Retina (tissue), 1 donor: ENCODE results near the gene CELSR2.
A peak's percentile ranks its signal among the peaks of the same experiment; 100 is the strongest.

ENCODE experiments used
- DNase-seq: peaks from one replicate; pipeline ENCODE4 v3.0.0-alpha.2; 2016

Gene CELSR2

DNA sequence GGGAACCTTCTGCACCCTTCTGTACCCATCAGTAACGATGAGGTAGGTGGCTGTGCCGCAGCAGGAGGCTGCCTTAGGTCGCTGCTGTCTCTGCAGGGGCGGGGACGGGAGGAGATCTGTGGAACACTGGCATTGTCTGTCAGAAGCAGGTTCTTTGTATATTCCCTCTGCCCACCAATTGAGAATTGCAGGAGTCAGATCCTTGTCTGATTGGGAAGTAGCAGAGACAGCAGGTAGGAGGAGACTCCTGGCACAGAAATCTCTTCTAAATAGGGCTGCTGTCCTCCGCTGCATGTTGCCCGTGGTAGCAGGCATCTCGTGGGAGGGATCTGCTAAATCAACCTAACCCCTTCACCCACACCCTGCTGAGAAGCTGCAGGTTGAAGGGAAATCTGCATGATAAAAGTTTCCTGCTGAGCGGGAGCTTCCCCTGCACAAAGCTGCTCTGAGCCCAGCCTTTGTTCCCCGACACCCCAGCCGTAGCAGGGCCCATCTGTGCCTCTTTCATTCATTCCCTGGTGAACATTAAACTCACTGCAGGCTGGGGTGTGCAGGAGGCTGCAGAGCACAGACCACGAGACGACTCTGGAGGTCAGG, 19.7 kb upstream of the CELSR2 start:
- DNase-seq, result peak; percentile 85

DNA sequence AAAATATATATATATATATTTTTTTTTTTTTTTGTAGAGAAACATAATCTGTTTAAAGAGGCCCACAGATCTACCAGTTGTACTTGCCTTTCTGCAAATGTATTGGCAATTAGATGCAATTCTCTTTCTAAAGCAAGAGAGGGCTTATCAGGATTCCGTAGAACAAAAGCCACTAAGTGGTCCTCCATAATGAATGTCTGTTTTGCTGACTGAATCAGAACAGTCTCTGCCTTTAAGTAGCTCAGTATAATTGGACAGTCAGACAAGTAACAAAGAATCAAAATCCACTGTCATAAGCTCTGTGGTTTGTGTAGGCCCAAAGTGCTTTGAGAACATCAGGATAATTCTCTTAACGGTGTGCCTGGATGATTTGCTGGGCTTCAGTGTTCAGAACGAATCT, 18.3 kb upstream of the CELSR2 start:
- DNase-seq, result no peak

DNA sequence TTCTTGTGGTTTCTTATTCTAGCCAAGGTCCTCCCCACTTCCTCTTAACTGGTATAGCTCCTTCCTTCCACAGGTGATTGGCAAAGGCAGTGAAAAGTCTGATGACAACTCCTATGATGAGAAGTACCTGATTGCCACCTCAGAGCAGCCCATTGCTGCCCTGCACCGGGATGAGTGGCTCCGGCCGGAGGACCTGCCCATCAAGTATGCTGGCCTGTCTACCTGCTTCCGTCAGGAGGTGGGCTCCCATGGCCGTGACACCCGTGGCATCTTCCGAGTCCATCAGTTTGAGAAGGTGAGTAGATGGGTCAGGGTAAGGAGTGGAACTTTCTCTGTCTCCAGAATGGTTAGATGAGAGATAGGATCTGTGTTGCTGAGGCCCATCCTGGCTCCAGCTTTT, 14.2 kb upstream of the CELSR2 start:
- no peak for DNase-seq

DNA sequence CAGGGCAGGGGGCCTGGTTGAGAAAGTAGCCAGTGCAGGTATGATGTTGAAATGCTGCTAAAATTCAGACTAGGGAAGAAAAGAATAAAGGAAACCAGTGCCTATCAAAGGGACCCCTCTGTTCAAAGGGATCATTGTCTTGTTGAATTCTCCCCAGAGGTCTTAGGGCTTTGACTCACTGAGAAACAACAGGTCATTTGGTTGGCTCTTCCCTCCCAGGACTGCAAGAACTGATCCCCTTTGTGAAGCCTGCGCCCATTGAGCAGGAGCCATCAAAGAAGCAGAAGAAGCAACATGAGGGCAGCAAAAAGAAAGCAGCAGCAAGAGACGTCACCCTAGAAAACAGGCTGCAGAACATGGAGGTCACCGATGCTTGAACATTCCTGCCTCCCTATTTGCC, 11.8 kb upstream of the CELSR2 start:
- DNase-seq, result no peak

DNA sequence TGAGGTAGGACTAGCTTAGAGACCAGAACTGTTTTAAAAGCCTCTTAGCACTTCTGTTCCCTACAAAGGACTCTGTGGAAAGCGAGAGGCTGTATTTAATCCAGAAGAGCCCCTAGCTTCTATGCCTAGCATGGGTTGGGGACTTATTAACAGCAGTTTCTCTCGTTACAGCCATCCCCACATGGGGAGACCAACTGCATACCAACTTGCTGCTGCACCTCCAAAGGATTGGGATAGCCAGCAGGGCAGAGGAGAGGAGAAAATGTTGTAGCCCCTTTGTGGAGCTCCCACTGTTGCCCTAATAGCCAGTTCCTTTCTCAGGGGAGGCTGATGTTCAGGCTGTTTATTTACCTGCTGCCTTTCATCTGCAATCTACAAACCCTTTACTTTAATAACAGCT, 11.0 kb upstream of the CELSR2 start:
- DNase-seq, result no peak

DNA sequence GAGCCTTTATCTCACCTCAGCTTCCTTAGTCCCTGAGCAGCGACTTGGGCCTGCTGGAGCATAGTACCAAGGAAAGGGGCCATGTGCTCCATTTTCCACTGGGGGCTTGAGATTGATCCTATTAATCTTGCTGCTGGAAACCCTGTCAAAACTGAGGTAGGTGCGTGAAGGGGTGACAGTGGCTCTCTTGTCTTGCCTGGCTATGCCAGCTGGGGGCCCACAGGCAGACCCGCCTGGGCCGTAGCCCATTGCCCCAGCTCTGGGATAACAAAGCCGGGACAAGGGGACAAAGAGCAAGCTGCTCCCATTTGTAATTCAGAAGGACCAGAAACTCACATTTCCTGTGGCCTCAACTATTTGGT, 10.3 kb upstream of the CELSR2 start:
- DNase-seq, result no peak

DNA sequence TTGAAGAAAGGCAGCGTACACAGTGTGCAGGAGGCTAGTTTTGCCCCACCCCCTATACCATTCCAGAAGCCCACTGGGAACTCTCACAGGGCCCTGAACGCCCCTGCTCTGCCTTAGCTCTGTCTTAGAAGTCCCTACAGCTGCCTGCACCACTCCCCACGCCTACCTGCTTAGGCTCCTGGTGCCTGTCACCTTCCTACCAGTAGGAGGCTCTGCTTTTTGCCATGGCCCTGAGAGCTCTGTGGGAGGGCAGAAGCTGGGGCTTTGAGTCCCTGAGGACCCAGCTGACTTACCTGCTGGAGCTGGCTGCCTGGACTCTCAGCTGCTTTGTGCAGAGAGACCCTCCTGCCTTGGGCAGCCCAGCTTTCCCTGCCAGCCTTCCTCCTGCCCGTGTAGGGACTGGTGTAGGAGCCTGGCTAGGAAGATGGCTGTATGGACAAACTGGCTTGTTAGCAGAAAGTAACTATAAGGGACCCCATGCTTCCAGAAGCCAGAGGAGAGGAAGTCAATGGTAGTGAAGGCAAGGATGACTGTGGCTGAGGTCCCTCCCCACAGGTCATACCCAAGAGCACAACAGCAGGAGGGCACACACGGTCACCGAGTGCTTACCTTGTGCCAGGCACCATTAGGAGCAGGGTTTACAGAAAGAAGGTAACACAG, 9.8 kb upstream of the CELSR2 start:
- DNase-seq, result no peak

DNA sequence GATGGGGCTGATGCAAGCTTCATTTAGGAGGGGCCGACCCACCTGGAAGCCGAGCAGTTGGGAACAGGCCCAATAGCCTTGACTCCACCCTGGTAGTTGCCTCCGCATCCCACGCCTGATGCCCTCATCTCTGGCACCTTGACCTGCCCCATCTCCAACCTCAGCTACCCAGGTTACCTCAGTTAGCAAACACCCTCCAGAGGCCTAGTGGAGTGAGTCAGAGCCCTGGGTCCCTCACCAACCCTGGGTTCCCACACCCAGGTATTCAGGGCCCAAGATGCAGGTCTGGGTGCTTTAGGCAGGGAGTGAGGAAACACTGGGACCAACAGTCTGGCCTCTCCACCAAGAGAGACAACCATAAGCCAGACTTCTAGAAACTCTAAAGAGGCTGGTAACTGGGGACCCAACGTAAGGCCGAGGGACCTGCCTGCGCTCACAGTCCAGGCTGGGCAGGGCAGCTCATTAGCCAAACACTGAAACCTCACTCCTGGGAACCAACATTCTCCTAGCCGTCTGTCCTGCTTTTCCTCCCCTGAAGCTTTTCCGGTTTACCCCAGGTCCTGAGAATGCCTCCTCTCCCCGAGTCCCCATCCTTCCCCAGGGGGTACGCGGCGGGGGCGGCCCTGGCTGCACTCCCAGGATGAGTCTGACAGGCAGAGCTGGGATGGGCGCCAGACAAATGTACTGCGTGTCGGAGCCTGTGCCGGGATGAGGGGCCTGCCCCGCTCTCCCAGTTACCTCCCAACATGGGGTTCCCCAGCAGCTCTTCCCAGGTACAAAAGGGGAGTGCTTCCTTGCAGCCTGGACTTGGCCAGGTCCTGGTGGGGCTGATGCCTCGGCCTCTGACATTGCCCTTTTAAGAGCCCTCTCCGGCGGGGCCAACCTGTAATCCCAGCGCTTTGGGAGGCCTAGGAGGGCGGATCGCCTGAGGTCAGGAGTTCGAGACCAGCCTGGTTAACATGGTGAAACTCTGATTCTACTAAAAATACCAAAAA, 8.9 kb upstream of the CELSR2 start:
- DNase-seq, result peak; percentile 48

DNA sequence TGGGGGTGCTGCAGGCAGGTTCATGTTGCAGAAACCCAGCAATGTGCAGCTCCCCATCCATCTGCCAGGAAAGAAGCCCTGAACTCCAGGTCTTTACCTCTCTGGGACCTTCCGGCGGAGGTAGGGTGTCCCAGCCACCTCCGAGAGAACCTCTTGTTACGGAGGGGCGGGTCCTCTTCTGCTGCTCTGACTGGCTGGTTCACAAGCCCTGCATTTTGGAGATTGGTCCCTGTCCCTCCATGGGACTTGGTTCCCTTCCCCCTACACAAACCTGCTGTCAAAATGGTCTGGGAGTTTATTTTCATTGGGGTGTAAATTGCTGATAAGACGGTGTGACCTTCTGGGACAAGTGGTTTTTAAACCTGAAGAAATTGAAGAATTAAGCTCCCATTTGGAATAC, 8.0 kb upstream of the CELSR2 start:
- no peak for DNase-seq

DNA sequence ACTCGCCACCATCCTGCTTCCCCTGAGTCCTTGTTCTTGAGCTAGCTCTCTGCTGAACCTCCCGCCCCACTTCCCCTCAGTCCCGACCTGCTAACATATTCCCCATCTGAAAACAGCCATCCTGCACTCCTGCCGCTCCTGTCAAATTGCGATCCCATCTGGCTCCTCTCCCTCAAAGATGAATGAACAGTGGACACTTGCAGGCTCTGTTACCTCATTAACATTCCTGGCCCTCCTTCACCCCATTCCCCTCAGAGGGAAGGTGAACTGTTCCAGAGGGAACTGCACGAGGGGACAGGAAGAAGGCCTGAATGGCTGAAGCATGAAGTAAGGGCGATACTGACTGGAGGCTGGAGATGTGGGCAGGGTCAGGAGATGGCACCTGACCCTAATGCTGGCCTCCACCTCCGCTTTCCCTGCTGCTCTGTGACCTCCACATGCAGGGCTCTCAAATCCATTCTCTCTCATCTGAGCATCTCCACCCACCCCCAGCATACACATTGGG, 7.4 kb upstream of the CELSR2 start:
- DNase-seq, result no peak

DNA sequence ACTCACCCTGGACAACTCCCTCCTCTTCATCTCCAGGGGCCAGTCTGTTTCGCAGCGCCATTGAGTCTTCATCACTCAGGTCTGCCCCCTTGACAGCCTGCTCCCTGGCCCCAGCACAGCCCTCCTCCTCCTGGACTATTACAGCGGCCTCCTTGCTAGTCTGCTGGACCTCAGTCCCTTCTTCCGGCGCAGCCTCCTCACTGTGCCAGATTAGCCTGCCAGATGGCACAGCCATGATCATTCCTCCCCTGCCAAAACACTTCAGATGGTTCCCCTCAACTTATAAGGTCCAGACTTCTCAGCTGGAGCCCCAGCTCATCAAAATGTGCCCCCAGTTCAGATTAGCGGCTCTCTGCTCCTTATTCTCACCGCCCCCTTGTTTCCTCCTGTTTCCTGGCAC, 7.0 kb upstream of the CELSR2 start:
- no peak for DNase-seq

DNA sequence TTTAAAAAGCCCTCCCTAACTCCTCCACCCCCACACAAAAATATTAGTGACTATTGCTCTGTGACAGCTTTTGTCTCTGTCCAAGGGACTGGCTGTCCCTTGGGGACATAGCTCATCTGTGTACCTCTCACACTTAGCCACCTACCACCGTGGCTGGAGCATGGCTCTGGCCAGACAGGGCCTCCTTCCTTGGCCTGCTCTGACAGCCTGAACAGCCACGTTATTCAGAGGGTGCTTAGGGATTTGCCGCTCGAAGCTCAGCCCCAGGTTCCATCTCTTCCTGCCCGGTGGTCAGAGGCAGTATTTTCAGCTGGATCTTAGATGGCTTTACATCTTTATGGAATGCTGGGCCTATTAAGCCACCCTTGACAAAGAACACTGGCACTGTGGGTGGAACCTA, 6.1 kb upstream of the CELSR2 start:
- no peak for DNase-seq

DNA sequence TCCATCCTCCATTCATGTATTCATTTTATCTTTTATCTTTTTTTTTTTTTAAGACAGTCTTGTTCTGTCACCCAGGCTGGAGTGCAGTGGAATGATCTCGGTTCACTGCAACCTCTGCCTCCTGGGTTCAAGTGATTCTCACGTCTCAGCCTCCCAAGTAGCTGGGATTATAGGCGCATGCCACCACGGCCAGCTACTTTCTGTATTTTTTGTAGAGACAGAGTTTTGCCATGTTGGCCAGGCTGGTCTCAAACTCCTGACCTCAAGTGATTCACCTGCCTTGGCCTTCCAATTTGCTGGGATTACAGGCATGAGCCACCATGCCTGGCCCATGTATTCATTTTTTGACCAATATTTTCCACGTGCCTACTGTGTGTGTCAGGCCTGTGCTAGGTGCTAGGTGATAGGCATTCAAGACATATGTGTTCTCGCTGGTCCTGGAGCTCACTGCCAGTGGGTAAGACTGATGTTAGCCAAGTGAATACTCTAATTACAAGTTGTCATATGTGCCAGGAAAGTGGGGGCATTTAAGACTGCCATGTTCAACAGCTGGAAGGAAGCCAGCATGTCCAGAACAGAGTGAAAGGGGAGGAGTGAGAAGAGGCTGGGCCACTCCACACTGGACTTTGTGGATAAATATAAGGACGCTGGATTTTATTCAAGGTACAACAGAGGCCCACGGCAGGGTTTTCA, 5.3 kb upstream of the CELSR2 start:
- DNase-seq, result no peak

DNA sequence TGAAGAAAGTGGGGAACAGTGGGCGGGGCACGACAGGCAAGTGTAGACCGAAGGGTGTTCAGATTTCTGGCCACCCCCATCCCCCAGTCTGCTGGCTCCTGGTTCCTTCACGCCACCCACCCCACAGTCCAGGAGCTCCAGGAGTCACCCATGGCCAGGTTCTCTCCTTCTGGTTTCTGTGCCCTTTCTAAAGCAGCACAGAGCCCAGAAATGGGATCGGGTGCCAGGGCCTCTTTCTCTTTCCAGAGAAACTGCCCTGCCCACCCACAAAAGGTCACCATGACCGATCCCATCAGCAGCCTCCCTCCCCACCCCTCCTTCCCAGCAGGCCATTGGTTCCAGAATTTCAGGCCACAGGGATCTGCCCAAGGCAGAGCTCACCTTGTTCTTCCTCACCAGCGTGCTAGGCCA, 3.2 kb upstream of the CELSR2 start:
- DNase-seq, result no peak

DNA sequence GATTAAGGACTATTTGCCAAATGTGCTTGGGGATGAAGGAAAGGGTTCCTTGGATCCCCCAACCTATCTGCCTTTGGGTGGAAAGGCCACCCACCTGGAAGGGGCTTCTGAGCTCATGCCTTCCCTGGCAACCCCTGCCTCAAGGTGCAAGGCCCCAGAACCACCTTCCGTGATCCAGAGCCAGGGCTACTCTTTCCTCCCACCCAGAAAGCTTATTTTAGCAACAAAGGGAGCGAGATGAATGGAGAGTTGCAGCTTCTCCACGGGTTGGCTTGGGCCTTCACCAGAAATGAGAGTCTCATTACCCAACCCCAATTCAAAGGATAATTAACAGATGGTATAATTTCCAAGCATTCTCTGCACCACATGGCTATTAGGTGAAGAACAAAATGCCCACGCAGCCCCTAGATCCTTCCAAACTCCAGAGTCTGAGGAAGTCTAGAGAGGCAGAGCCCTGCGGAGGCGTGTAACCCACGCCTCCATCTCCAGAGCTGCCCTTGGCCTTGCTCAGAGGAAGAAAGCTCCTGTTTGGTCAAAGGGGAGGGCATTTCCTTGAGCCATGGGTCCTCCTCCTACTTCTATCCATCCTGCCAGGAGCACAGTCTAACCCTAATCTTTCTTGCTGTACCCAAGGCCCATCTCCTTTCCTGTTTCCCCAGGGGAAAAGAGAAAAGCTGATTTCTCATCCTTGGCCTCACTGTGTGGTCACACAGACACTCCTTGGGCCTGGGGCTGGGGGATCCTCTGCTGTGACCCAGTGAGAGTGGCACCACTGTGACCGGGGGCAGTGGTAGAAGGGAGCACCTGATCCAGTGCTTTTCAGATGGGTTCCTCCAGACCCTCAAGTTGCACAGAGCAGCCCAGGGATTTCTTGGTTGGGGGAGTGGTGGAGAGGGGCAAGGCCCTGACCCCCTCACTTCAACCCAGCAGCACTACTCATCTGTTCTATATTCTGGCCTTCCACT, 1.7 kb upstream of the CELSR2 start:
- no peak for DNase-seq

DNA sequence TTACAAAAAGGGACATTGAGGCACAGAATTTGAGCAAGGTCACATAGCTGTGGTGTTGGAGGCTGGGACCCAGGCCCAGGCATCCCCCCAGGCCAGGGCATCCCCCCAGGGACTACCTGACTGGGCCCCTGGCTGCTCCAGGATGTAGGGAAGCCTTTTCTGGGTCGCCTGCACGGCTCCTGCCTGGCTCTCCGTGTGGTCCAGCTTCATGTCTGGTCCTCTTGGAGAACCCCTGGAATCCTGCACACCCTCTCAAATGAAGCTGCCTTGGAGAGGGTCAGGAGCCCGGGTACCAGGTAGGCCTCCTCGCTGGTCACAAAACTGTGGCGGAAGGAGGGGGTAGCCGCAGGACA, 919 bp upstream of the CELSR2 start:
- no peak for DNase-seq

DNA sequence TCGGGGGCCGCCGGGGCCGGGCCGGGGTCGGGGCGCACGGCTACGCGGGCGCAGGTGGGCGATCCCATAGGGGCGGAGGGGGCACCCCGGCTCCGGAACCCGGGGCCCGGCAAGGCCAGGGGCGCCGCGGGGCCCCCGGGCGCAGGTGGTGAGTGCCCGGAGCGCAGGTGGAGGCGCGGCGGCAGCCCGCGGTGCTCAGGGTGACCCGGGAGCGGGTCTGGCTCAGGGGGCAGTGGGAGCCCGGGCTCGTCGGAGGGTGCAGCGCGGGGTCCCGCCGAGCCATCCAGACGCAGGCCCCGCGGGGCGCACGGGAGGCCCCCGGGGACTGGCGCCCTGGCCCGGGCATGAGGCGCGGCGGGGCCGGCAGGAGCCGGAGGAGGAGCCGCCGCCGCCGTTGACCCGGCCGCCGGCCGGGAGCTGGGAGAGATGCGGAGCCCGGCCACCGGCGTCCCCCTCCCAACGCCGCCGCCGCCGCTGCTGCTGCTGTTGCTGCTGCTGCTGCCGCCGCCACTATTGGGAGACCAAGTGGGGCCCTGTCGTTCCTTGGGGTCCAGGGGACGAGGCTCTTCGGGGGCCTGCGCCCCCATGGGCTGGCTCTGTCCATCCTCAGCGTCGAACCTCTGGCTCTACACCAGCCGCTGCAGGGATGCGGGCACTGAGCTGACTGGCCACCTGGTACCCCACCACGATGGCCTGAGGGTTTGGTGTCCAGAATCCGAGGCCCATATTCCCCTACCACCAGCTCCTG, 489 bp downstream of the CELSR2 start:
- DNase-seq, result no peak

DNA sequence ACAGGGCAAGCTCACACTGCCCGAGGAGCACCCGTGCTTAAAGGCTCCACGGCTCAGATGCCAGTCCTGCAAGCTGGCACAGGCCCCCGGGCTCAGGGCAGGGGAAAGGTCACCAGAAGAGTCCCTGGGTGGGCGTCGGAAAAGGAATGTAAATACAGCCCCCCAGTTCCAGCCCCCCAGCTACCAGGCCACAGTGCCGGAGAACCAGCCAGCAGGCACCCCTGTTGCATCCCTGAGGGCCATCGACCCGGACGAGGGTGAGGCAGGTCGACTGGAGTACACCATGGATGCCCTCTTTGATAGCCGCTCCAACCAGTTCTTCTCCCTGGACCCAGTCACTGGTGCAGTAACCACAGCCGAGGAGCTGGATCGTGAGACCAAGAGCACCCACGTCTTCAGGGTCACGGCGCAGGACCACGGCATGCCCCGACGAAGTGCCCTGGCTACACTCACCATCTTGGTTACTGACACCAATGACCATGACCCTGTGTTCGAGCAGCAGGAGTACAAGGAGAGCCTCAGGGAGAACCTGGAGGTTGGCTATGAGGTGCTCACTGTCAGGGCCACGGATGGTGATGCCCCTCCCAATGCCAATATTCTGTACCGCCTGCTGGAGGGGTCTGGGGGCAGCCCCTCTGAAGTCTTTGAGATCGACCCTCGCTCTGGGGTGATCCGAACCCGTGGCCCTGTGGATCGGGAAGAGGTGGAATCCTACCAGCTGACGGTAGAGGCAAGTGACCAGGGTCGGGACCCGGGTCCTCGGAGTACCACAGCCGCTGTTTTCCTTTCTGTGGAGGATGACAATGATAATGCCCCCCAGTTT, 1.3 kb downstream of the CELSR2 start:
- DNase-seq, result no peak

DNA sequence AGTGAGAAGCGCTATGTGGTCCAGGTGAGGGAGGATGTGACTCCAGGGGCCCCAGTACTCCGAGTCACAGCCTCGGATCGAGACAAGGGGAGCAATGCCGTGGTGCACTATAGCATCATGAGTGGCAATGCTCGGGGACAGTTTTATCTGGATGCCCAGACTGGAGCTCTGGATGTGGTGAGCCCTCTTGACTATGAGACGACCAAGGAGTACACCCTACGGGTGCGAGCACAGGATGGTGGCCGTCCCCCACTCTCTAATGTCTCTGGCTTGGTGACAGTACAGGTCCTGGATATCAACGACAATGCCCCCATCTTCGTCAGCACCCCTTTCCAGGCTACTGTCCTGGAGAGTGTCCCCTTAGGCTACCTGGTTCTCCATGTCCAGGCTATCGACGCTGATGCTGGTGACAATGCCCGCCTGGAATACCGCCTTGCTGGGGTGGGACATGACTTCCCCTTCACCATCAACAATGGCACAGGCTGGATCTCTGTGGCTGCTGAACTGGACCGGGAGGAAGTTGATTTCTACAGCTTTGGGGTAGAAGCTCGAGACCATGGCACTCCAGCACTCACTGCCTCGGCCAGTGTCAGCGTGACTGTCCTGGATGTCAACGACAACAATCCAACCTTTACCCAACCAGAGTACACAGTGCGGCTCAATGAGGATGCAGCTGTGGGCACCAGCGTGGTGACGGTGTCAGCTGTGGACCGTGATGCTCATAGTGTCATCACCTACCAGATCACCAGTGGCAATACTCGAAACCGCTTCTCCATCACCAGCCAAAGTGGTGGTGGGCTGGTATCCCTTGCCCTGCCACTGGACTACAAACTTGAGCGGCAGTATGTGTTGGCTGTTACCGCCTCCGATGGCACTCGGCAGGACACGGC, 2.2 kb downstream of the CELSR2 start:
- no peak for DNase-seq
